HUDEP-2 (cell line): ENCODE measurements around the gene VTI1A.

ENCODE experiments used
- DNase-seq, 76 experiments: peaks; one replicate each; lab custom pipeline; 2025; ENCODE audit not compliant: unreplicated experiment in 76 of 76; lab: John Stamatoyannopoulos, UW

Gene VTI1A

GRCh38 chr10:112628951-112629609 lies 182.1 kb downstream of the VTI1A start:
- no peak for DNase-seq

DNA sequence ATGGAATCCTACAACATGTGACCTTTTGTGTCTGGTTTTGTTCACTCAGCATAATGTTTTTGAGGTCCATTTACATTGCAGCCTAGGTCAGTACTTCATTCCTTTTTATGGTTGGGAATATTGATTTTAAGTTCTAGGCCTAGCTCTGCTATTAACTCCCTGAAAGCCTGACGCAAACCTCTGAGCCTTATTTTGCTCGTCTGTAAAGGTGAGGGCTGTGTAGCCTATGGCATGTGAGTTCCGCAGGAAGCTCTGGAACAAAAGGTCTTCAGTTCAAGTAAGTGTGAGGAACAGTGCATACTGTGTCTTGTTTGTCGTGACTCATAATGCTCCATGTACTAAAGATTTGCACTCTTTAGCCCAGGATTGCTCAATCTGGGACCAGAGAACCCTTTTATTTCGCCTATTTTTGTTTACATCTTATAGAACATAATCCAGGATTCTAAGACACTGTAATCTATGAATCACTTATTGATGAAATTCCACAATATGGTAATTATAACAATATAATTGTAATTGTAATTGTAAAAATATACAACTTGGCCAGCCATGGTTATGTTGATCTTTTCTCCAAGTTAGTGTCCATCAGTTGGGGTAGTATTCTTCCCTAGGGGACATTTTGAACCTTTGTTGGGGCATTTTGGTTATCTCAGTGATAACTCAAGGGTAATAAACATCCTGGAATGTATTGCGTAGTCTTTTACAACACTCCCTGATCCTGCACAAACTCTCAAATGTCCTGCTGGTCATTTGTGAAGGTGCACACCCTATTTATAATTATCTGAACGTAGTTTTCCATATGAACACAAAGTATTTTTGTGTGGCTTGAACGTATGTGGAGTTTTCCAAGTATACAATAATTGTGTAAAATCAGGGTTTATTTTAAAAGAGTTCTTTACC lies 184.7 kb downstream of the VTI1A start:
- no peak for DNase-seq

DNA sequence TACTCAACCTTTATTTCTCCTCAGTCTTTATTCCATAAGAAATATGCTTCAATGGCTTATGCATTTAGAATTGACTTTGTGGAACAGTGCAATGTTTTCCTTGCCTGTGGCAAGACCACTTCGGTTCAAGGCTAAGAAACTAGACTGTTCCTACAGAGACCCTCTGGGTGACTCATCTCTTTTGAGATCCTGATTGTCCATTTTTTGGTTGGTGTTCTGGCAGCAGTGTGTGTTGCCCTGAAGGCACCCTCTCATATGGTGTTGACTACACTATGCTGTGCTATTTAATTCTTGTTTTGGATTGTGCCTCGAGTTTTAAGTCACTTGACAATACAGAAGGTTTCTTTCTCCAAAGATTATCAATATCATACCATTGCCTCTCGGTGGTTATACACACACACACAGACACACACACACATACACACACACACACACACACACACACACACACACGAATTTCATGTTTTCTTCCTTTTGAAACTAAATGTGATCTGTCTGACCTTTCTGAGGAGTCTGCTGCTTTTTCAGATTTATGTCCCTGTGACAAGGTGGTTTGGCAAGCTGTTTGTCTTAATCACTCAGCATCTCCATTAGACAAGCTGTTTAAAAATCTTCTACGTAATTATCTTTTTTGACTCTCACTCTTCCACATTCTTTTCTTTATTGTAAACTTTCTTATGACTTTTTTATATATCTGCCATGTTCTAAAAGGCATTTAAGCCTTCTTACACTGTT lies 187.2 kb downstream of the VTI1A start:
- no peak for DNase-seq

DNA sequence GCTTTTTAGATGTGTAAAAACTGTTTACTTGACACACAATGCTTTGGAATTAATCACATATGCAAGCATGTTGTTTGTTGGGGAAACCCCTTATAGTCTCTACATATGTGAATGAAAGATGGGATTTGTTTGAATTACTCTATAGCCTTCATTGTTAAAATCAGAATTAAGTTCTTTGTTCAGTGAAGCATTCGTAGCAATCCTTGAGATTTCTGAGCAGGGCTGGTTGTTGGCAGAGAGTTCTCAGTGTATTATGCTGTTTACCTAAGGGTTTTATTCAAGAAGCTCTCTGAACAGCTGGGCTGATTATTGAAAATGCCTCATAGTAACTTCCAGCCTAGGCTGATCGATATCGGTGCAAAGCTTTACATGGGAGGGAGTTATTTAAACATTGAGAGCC lies 190.9 kb downstream of the VTI1A start:
- DNase-seq: no peak

DNA sequence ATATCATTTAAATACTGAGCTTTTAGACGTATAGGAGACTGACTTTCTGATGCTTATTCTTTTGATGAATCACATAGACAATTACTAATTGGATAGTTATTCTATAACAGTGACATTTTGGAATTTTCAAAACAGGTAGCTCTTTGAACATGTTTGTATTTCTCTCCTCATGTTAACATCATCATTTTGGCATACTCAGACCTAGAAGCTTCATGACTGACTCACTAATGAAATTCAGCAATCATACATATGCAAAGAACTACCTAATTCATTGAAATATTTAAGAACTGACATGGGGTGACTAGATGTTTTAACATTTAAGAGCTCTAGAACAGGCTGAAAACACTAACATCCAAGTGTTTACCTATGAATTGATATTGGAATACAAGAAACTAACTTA lies 192.3 kb downstream of the VTI1A start:
- no peak for DNase-seq

DNA sequence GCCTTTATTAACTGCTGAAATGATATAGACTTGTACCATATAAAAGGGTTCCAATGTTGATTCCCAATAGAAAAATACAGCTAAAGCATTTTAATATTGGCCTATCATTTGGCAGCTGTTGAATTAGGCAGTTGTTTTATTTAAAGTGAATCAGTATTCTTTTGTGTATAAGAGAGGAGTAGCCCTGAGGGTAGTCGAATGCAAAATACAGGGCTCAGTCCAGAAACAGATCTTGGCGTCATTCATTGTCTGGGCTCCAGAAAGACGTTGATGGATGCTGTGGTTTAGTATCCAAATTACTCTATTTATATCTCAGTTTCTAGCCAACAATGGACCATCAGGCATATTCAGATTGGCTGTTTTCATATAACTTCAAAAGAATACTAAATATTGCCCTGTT lies 193.6 kb downstream of the VTI1A start:
- no peak for DNase-seq

DNA sequence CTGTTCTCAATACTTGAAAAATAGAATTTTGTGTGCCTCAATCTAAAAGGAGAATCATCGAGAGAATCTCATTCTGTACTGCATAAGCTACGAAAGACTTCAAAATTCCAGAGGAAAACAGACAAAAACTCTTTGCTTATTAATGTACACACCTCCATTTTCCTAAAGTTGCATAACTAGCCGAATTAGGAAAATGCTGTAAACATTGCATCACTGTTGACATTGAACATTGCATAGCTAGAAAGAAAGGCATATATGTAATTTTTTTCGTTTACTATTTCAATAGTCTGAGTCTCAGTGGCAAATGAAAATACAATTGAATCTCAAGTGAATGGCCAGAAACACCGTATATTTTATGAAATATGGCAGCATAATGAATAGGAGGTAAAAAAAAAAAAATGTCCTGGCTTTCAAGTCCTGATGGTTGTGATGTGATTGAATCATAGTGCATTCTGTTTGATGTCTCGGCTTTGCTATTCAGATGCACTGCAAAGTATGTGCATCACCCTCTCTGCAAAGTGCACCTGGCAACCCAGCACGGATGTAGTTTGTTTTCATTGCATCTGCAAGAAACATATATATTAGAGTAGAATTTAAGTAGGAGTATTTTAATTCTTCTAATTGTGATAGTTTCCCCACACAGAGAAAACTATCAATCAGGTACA lies 196.7 kb downstream of the VTI1A start:
- no peak for DNase-seq

- no peak for DNase-seq
These were observed 197.2 kb downstream of the VTI1A start for GRCh38 chr10:112644265-112644645.

DNA sequence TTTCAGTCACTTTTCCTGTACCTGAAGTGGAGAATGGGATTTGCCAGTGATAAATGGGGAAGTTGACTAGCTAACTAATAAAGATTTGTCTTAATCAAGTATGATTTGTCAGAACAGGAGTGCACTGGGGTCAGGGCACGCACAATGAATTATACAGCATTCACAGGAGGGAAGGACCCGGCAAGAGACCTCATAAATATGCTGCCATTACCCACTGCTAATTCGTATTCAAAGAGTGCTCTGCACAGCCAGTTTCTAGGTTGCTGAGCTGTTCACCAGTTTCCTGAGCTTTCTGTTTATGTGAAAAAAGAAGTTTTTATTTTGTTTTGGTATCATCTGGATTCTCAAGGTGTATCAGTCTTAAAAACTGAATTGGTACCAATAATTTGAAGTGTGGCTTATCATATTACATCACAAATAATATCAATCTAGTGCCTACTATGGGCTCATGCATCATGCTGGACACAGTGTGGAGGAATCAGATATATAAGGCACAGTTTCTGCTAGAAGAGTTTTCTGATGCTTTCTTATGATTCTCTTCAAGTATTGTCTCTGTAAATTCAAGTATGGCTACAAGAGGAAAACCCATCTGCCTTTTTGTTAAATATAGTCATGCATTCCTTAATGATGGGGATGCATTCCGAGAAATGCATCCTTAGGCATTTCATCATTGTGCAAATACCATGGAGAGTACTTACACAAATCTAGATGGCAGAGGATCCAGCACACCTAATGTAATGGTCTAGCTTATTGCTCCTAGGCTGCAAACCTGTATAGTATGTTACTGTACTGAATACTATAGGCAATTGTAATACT lies 202.2 kb downstream of the VTI1A start:
- no peak for DNase-seq

DNA sequence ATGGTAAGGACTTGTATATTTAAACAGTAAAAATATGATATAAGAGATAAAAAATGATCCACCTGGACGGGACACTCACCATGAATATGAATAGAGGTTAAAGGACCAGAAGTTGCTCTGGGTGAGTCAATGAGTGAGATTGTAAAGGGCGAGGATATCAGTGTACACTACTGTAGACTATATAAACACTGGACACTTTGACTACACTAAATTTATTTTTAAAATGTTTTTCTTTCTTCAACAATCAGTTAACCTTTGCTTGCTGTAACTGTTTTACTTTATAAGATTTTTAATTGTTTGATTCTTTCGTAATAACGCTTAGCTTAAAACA lies 202.8 kb downstream of the VTI1A start:
- DNase-seq: no peak

DNA sequence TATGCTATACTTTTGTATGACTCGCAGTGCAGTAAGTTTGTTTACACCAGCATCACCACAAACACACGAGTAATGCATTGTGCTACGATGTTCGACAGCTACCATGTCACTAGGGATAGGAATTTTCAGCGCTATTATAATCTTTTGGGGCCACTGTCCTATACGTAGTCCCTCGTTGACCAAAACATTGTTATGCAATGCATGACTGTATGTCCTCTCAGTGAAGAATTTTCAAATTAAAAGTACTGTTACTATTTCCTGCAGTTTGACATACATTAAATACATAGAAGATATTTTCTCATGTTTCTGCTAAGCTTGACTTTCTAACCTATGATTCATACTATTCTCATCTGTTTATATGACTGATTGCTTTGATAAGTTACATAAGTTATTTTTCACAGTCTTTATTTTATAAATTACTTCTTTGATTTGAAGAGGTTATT lies 203.6 kb downstream of the VTI1A start:
- no peak for DNase-seq

GRCh38 chr10:112653215-112653614 lies 206.2 kb downstream of the VTI1A start:
- DNase-seq: no peak

DNA sequence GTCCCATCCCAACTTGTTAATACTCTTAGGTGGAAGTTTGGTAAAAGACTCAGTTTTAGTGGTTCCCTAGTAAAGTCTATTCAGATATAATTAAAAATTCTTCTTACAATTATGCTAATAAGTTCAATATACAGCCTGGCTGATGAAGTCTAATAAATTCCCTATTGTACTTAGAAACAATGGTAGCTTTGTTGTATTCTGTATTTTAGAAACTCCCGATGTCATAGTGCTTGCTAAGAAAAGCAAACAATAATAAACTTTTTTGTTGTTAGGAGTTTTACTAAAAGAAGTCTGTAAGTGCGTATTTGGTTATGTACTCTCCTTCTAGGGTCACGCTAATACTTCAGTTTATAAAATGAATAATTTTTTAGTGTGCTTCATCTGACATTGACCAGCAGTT lies 206.8 kb downstream of the VTI1A start:
- no peak for DNase-seq

GRCh38 chr10:112654794-112655193 lies 207.8 kb downstream of the VTI1A start:
- no peak for DNase-seq

DNA sequence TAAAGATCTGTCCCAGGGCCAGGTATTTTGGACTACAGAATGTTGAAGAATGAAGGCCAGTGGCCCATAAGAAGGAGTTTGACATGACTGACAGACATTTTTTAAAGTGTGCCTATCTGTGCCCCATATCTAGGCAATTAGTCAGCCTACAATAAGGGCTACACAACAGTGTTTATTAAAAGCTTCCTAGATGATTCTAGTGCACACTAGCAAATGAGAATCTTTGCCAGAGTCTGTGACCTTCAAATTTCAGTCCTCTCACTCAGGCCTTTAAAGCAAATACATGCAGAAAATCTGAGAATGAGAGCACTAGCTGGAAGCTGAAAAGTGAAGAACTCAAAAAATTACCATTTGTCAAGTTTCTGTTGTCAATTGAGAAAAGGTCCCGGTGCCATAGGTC lies 208.7 kb downstream of the VTI1A start:
- no peak for DNase-seq

DNA sequence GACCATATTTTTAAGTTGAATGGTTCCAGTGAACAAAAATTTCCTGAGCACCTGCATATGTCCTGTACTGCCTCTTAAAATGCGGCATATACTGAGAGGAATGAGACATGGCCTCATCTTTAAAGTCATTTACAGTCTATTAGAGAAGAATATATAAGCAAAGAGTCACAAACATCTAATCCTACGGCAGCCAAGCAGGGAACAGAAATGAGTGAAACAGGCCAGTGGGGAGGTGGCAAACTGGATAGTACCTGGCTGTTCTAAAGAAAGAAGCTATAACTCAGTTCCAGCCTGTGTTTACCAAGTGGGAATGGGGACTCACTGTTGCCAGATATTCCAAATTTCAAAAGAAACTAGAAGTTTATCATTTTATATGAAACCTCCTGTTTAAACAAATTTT lies 211.4 kb downstream of the VTI1A start:
- no peak for DNase-seq

- DNase-seq: no peak
These were observed 212.1 kb downstream of the VTI1A start for GRCh38 chr10:112658900-112659638.

DNA sequence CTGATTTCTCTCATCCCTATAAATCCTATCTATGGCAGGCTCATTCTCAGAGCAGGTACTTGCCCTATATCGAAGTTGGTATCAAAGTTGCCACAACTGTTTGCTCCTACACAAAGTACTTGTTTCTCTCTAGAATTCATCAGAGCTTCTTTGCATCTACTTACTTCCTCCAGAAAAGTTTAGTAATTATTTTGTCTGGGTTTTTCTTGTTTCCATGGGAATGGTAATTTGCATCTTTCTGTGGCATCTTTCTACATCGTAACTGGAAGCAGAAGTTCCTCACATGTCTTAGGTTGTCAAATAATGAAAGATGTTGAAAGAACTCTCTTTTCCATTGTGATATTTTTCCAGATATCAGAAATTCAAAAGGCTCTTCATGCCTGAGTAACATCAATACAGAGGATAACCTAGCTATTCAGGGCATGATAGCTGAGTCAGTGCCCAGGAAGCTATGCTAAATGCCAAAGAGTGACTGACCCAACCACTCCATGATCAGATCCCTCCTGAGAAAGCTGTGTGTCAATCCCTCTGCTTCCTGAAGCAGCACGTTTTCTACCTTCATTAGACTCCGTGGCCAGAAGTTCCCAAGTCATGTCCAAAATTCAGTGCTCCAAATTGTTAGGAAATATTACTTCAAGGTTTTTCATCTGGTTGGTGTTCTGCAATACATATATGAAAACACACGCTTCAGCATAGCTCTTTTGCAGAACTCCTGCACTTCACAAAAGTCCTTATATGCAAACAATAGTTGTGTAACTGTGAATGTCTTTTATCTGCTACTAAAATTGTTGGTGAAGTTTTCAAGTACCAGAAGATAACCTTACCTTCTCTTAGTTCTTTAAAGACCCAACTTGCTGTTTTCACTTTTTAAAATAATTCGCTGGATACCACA lies 216.5 kb downstream of the VTI1A start:
- DNase-seq: no peak

DNA sequence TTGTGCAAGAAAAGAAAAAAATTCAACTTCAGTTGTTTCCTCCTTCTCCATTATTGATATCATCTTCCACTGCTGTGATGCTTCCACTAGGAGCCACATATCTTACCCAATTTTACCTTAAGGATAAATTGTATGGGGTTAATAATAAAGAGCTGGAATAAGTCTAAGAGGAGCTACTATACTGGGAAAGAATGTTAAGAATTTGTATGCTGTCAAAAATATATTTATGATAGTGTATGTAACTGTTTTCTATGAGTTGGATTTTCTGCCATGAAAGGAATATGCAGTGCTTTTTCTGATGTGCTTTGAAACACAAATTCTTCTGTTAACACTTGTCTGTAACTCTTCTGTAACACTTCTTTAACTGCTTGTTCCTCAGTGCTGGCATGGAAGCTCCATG lies 219.1 kb downstream of the VTI1A start:
- DNase-seq: no peak
